GM23338 (cell line): Measurements from ENCODE around the gene MPHOSPH9. TPM values are rescaled to one million over a fixed set of nuclear protein-coding genes. Genes with fewer than 3 reads are reported as not detected.

Source experiments
- ATAC-seq: fragments of 200-7000 bp; cut with Tn5 transposase; 3 replicates; pipeline ENCODE4 v1.9.1; 2020
- DNase-seq: peaks from one replicate; pipeline ENCODE4 v3.0.0-alpha.2; 2015; ENCODE audit warnings: low spot score
- H2AFZ ChIP-seq: fragments of 200-600 bp; sonication (generic); 2 replicates; pipeline ENCODE4 v1.8.0; 2016; ENCODE audit warnings: antibody characterized with exemption, mild to moderate bottlenecking, moderate library complexity
- H3F3A ChIP-seq: fragments of 200-600 bp; sonication (generic); replicated peaks from 2 replicates; pipeline ENCODE4 v1.8.0; 2017; ENCODE audit warnings: antibody characterized with exemption, mixed run types, low read depth
- H3K27ac ChIP-seq: fragments of 200-600 bp; sonication (generic); 2 replicates; pipeline ENCODE4 v1.6.1; 2016; ENCODE audit warnings: low read depth
- H3K27me3 ChIP-seq: fragments of 200-600 bp; sonication (generic); 2 replicates; pipeline ENCODE4 v1.8.0; 2016; ENCODE audit warnings: mild to moderate bottlenecking, mixed run types, moderate library complexity; ENCODE audit not compliant: insufficient read depth
- H3K36me3 ChIP-seq: fragments of 200-600 bp; sonication (generic); 2 replicates; pipeline ENCODE4 v1.8.0; 2016; ENCODE audit warnings: mild to moderate bottlenecking; ENCODE audit not compliant: insufficient read depth
- H3K4me1 ChIP-seq: fragments of 200-600 bp; sonication (generic); 2 replicates; pipeline ENCODE4 v1.8.0; 2016; ENCODE audit warnings: mild to moderate bottlenecking, moderate library complexity; ENCODE audit not compliant: insufficient read depth
- H3K4me2 ChIP-seq: fragments of 200-600 bp; sonication (generic); 2 replicates; pipeline ENCODE4 v1.7.1; 2017; ENCODE audit warnings: mixed run types
- H3K4me3 ChIP-seq: fragments of 200-600 bp; sonication (generic); 2 replicates; pipeline ENCODE4 v1.6.1; 2016; ENCODE audit warnings: mixed run types
- H3K79me2 ChIP-seq: fragments of 200-600 bp; sonication (generic); replicated peaks from 2 replicates; pipeline ENCODE4 v1.8.0; 2017; ENCODE audit warnings: mild to moderate bottlenecking; ENCODE audit not compliant: insufficient read depth
- H3K9me2 ChIP-seq: fragments of 200-600 bp; sonication (generic); 2 replicates; pipeline ENCODE4 v1.8.0; 2017; ENCODE audit not compliant: insufficient read depth
- H4K20me1 ChIP-seq: fragments of 200-600 bp; sonication (generic); replicated peaks from 2 replicates; pipeline ENCODE4 v1.8.0; 2017; ENCODE audit warnings: mild to moderate bottlenecking; ENCODE audit not compliant: insufficient read depth
- H3K27ac Mint-ChIP-seq: 2 replicates; pipeline ENCODE4 v1.8.0; 2020; ENCODE audit warnings: inconsistent platforms, mild to moderate bottlenecking, moderate library complexity, mixed read lengths
- H3K27me3 Mint-ChIP-seq: 3 replicates; pipeline ENCODE4 v1.8.0; 2022; ENCODE audit warnings: low read depth, mild to moderate bottlenecking, moderate library complexity, mixed read lengths, inconsistent platforms; ENCODE audit not compliant: insufficient read depth, poor library complexity
- H3K36me3 Mint-ChIP-seq: 3 replicates; pipeline ENCODE4 v1.8.0; 2021; ENCODE audit warnings: low read depth, mild to moderate bottlenecking, inconsistent platforms, moderate library complexity, mixed read lengths
- H3K4me1 Mint-ChIP-seq: 3 replicates; pipeline ENCODE4 v1.8.0; 2020; ENCODE audit warnings: mild to moderate bottlenecking, inconsistent platforms, mixed read lengths
- H3K4me3 Mint-ChIP-seq: 3 replicates; pipeline ENCODE4 v1.8.0; 2021; ENCODE audit warnings: moderate library complexity, mild to moderate bottlenecking, inconsistent platforms, mixed read lengths
- H3K9me3 Mint-ChIP-seq: 3 replicates; pipeline ENCODE4 v1.8.0; 2020; ENCODE audit warnings: moderate library complexity, mild to moderate bottlenecking, inconsistent platforms, mixed read lengths
- CREB1 ChIP-seq: fragments of 250-450 bp; sonication (Bioruptor Pico); IDR thresholded peaks from 2 replicates; pipeline ENCODE4 v1.5.0; 2020; ENCODE audit warnings: low read depth, mild to moderate bottlenecking, moderate library complexity
- CTCF ChIP-seq, 2 experiments: fragments of 200-600 bp in 1 of 2; sonication (generic) in 1 of 2; conservative IDR thresholded peaks; 2 replicates each; pipeline versions ENCODE4 v1.5.1 to v1.6.1; 2016 to 2017; ENCODE audit warnings: antibody characterized with exemption in 2 of 2, low read depth in 2 of 2, mild to moderate bottlenecking in 2 of 2, moderate library complexity in 1 of 2
- ETS1 ChIP-seq: IDR thresholded peaks from 2 replicates; pipeline ENCODE4 v1.6.1; 2016; ENCODE audit warnings: antibody characterized with exemption
- EZH2 ChIP-seq: fragments of 200-600 bp; sonication (generic); IDR thresholded peaks from one replicate; pipeline ENCODE4 v1.8.0; 2017; ENCODE audit warnings: antibody characterized with exemption, mild to moderate bottlenecking, low read depth; ENCODE audit not compliant: unreplicated experiment
- EZH2phosphoT487 ChIP-seq: fragments of 200-600 bp; sonication (generic); IDR thresholded peaks from one replicate; pipeline ENCODE4 v1.8.1; 2018; ENCODE audit warnings: antibody characterized with exemption; ENCODE audit not compliant: unreplicated experiment
- JUNB ChIP-seq: IDR thresholded peaks from one replicate; pipeline ENCODE4 v1.6.1; 2016; ENCODE audit warnings: antibody characterized with exemption; ENCODE audit not compliant: unreplicated experiment
- NANOG ChIP-seq: IDR thresholded peaks from 2 replicates; pipeline ENCODE4 v1.6.1; 2016; ENCODE audit warnings: antibody characterized with exemption, borderline replicate concordance
- POLR2AphosphoS5 ChIP-seq: IDR thresholded peaks from 2 replicates; pipeline ENCODE4 v1.6.1; 2016; ENCODE audit warnings: antibody characterized with exemption, low read depth
- STAT1 ChIP-seq: IDR thresholded peaks from one replicate; pipeline ENCODE4 v1.6.1; 2016; ENCODE audit warnings: antibody characterized with exemption; ENCODE audit not compliant: unreplicated experiment
- ZNF331 ChIP-seq: fragments of 250-450 bp; sonication (Bioruptor Pico); IDR thresholded peaks from 2 replicates; pipeline ENCODE4 v1.5.0; 2020; ENCODE audit warnings: low read depth, mild to moderate bottlenecking, moderate library complexity
- polyA plus RNA-seq: library from polyadenylated mRNA; unstranded; fragments of >200 nt; fragmentation: Nextera tagmentation; extraction: Ambion mirVana; gene quantifications from 2 replicates; pipeline ENCODE4 v1.2.1, GENCODE V29; 2016
- total RNA-seq: library from RNA; depleted of rRNA; stranded (reverse); fragments of >200 nt; shearing (Covaris generic); gene quantifications from 2 replicates; pipeline ENCODE4 v1.2.3, GENCODE V29; 2014
- TF ChIP-seq, protein P1 (sequence below): IDR thresholded peaks from one replicate; pipeline ENCODE4 v1.6.1; 2018; ENCODE audit warnings: antibody characterized with exemption; ENCODE audit not compliant: unreplicated experiment

MPHOSPH9 gene
- total and polyA plus RNA-seq, 2 experiments from 2014 or later = 30.5 to 77.9 TPM

DNA sequence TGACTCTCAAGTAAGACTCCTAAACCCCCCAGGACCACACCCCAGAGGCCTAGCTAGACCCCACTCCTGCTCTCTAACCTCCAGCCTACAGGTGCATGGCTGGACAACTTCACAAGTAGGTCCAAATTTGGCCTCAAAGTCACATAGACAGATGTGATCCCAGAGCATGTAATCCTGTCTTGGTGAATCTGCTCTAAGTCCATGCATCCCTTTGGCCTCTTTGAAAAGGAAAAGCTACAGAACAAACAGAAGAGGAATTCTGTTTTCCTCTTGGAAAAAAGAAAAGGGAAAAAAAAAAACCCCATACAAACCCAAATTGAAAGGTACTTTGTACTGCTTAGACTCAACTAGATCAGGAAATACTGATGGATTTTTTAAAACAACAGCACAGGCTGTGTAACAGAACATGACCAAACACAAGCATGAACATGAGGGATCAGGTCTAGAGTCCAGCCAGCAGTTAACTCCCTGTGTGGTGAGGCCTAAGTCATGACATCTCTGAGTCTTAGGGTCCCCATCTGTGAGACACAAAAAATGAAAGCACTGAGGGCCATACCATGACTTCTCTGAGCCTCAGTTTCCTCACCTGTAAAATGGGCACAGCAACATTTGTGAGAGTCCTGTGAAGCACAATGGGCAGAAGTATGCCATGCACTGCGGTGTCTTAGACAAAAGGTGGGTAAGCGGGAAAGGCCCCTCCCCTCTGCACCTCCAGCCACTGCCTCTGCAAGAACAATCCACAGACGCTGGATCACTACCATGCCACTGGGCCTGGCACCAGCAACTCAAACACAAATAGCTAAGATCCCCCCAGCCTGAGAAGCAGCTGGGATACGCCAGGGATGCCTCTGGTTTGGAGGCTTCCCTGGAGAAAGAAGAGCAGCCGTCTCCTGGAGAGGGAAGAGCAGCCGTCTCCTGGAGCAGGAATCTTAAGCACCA is 92.0 kb downstream of the MPHOSPH9 start (continued):
- TF ChIP-seq, protein P1, sequence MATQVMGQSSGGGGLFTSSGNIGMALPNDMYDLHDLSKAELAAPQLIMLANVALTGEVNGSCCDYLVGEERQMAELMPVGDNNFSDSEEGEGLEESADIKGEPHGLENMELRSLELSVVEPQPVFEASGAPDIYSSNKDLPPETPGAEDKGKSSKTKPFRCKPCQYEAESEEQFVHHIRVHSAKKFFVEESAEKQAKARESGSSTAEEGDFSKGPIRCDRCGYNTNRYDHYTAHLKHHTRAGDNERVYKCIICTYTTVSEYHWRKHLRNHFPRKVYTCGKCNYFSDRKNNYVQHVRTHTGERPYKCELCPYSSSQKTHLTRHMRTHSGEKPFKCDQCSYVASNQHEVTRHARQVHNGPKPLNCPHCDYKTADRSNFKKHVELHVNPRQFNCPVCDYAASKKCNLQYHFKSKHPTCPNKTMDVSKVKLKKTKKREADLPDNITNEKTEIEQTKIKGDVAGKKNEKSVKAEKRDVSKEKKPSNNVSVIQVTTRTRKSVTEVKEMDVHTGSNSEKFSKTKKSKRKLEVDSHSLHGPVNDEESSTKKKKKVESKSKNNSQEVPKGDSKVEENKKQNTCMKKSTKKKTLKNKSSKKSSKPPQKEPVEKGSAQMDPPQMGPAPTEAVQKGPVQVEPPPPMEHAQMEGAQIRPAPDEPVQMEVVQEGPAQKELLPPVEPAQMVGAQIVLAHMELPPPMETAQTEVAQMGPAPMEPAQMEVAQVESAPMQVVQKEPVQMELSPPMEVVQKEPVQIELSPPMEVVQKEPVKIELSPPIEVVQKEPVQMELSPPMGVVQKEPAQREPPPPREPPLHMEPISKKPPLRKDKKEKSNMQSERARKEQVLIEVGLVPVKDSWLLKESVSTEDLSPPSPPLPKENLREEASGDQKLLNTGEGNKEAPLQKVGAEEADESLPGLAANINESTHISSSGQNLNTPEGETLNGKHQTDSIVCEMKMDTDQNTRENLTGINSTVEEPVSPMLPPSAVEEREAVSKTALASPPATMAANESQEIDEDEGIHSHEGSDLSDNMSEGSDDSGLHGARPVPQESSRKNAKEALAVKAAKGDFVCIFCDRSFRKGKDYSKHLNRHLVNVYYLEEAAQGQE = no peak
- TF ChIP-seq CTCF (conservative IDR thresholded peaks at IDR 0.05; ENCODE audit: low read depth in 2 of 2) (no peak), EZH2phosphoT487 (no peak), POLR2AphosphoS5 (no peak), ZNF331 (CRISPR knock-in tag) (no peak), EZH2 (no peak), NANOG (no peak)

GRCh38 chr12:123139926-123140675 is 92.8 kb downstream of the MPHOSPH9 start:
- DNase-seq (peak; percentile 11), ATAC-seq (peak; percentile 37)
- no peak overlapping the region for H3K27ac ChIP-seq
- H3K4me1 Mint-ChIP-seq = peaks cover 30% of the 10 kb centered on the region
- no peaks in the 10 kb centered on the region for H3K36me3 Mint-ChIP-seq
- no peaks in the 10 kb centered on the region for H3K27me3 ChIP-seq
- TF ChIP-seq CREB1 (CRISPR knock-in tag) = no peak
- no peak for TF ChIP-seq ETS1
- no peak for TF ChIP-seq ZNF331 (CRISPR knock-in tag)
- TF ChIP-seq NANOG = no peak
- no peak for TF ChIP-seq STAT1
- TF ChIP-seq POLR2AphosphoS5 = no peak
- TF ChIP-seq EZH2 = no peak
- TF ChIP-seq, protein P1 = no peak
- TF ChIP-seq EZH2phosphoT487 = no peak
- TF ChIP-seq JUNB = no peak
- no peak for TF ChIP-seq CTCF (conservative IDR thresholded peaks at IDR 0.05; ENCODE audit: low read depth in 2 of 2)
- no peaks in the 10 kb centered on the region; the same call in 1 of the 2 replicates for H4K20me1 ChIP-seq
- no peaks in the 10 kb centered on the region for H3K9me2 ChIP-seq
- H3K4me1 ChIP-seq = peaks cover 13% of the 10 kb centered on the region
- no peaks in the 10 kb centered on the region for H3K36me3 ChIP-seq
- H3K4me3 Mint-ChIP-seq = no peak overlapping the region; the same call in 2 of the 3 replicates
- no peak overlapping the region; the same call in 1 of the 2 replicates for H3K27ac Mint-ChIP-seq
- no peaks in the 10 kb centered on the region; the same call in 1 of the 2 replicates for H3F3A ChIP-seq
- peaks cover 3% of the 10 kb centered on the region; the same call in 1 of the 3 replicates for H3K9me3 Mint-ChIP-seq
- no peak overlapping the region for H2AFZ ChIP-seq
- H3K27me3 Mint-ChIP-seq = peaks cover 17% of the 10 kb centered on the region
- no peak overlapping the region for H3K4me2 ChIP-seq
- H3K79me2 ChIP-seq = no peaks in the 10 kb centered on the region
- no peak overlapping the region for H3K4me3 ChIP-seq
